ENCODE data around the gene SCARB1. TPM values are rescaled to one million over a fixed set of nuclear protein-coding genes. Genes with fewer than 3 reads are reported as not detected.
A peak's percentile ranks its signal among the peaks of the same experiment; 100 is the strongest.
"Not testable (repeated sequence)": the region's sequence is repeated elsewhere in the genome, so short reads cannot be mapped to it uniquely, and the experiment has no call there.

The SCARB1 gene
- total and polyA plus RNA-seq, 8 donors, result 23.5 to 36.5 (median 30.4) TPM

GRCh38 chr12:124901003-124901402 lies 37.3 kb upstream of the SCARB1 start:
- Histone ChIP-seq H3K4me3 (no peak overlapping the region), H3K27ac (no peak overlapping the region), H3K36me3 (no peaks in the 10 kb centered on the region), H3K27me3 (no peaks in the 10 kb centered on the region), H3K4me1 (peaks cover 5 to 22% of the 10 kb centered on the region in 2 donors), H3K9me3 (no peaks in the 10 kb centered on the region)
- DNase-seq (no peak), ATAC-seq (no peak)
- TF ChIP-seq, protein P1, sequence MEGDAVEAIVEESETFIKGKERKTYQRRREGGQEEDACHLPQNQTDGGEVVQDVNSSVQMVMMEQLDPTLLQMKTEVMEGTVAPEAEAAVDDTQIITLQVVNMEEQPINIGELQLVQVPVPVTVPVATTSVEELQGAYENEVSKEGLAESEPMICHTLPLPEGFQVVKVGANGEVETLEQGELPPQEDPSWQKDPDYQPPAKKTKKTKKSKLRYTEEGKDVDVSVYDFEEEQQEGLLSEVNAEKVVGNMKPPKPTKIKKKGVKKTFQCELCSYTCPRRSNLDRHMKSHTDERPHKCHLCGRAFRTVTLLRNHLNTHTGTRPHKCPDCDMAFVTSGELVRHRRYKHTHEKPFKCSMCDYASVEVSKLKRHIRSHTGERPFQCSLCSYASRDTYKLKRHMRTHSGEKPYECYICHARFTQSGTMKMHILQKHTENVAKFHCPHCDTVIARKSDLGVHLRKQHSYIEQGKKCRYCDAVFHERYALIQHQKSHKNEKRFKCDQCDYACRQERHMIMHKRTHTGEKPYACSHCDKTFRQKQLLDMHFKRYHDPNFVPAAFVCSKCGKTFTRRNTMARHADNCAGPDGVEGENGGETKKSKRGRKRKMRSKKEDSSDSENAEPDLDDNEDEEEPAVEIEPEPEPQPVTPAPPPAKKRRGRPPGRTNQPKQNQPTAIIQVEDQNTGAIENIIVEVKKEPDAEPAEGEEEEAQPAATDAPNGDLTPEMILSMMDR (IDR thresholded peaks at IDR 0.05), result no peak
- intact Hi-C loops (cut with DNase I), result no loop called here

GRCh38 chr12:124900345-124900795 lies 36.7 kb upstream of the SCARB1 start:
- H3K27me3 ChIP-seq; DNase-seq; H3K4me3 ChIP-seq; ATAC-seq; H3K9me3 ChIP-seq; H3K27ac ChIP-seq; H3K36me3 ChIP-seq; intact Hi-C loops (cut with DNase I): not testable (repeated sequence)
- peaks cover 5 to 22% of the 10 kb centered on the region in 2 donors for H3K4me1 ChIP-seq

GRCh38 chr12:124898923-124899294 lies 35.2 kb upstream of the SCARB1 start:
- no peak overlapping the region for H3K27ac ChIP-seq
- no peaks in the 10 kb centered on the region for H3K36me3 ChIP-seq
- peaks cover 5 to 10% of the 10 kb centered on the region in 2 donors for H3K4me1 ChIP-seq
- no peaks in the 10 kb centered on the region for H3K27me3 ChIP-seq
- ATAC-seq (no peak), DNase-seq (no peak)
- H3K4me3 ChIP-seq, result no peak overlapping the region
- TF ChIP-seq, protein P1 (IDR thresholded peaks at IDR 0.05), result no peak
- no peaks in the 10 kb centered on the region for H3K9me3 ChIP-seq
- intact Hi-C loops (cut with DNase I), result no loop called here

DNA sequence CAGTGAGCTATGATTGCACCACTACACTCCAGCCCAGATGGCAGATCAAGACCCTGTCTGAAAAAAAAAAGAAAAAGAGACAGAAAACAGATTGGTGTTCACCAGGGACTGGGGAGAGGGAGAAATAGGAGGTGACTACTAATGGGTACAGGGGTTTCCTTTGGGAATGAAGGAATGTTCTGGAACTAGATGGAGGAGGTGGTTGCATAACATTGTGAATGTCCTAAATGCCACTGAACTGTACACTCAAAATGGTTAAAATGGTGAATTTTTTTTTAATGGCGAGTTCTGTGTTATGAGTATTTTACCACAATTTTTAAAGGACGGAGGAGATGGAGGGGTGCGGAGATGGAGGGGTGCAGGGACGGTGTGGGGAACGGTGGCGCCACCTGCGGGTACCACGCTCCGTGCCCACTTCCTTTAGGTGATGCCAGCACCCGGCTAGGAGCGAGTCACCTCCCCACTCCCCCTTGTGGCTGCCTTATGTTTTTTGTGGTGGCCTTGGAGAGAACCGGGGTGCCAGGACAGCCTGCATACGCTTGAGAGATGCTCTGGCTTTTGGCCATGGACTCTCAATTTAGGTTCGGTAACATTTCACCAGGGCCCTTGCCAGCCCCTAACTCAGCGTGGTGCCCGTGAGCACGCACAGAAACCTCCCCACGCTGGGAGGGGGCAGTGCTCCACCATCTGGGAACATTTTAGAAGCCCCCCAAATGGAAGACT lies 34.7 kb upstream of the SCARB1 start:
- no peak overlapping the region for H3K27ac ChIP-seq
- intact Hi-C loops (cut with DNase I), result no loop called here
- no peak overlapping the region for H3K4me3 ChIP-seq

GRCh38 chr12:124896461-124896860 lies 32.8 kb upstream of the SCARB1 start:
- ATAC-seq (no peak), DNase-seq (no peak)
- intact Hi-C loops (cut with DNase I), result no loop called here
- no peak overlapping the region for H3K27ac ChIP-seq
- no peaks in the 10 kb centered on the region for H3K9me3 ChIP-seq
- H3K27me3 ChIP-seq, result no peaks in the 10 kb centered on the region
- TF ChIP-seq, protein P1 (IDR thresholded peaks at IDR 0.05), result no peak
- peaks cover 5 to 10% of the 10 kb centered on the region in 2 donors for H3K4me1 ChIP-seq
- H3K4me3 ChIP-seq, result no peak overlapping the region
- H3K36me3 ChIP-seq, result no peaks in the 10 kb centered on the region

More for the DNA sequence above, 34.7 kb upstream of the SCARB1 start:
- ATAC-seq (peak; percentile 92), DNase-seq (peak in 2 of 4 donors; percentile 63 to 82)
- Histone ChIP-seq H3K4me1 (peaks cover 5 to 10% of the 10 kb centered on the region in 2 donors), H3K27me3 (no peaks in the 10 kb centered on the region), H3K9me3 (no peaks in the 10 kb centered on the region), H3K36me3 (no peaks in the 10 kb centered on the region)
- TF ChIP-seq, protein P1 (IDR thresholded peaks at IDR 0.05), result peak; percentile 44 to 45

All from left lung (tissue), 10 donors.